Measurements from ENCODE around the gene CNOT8.
"Not testable (repeated sequence)": the region's sequence is repeated elsewhere in the genome, so short reads cannot be mapped to it uniquely, and the experiment has no call there.

CNOT8 gene

DNA sequence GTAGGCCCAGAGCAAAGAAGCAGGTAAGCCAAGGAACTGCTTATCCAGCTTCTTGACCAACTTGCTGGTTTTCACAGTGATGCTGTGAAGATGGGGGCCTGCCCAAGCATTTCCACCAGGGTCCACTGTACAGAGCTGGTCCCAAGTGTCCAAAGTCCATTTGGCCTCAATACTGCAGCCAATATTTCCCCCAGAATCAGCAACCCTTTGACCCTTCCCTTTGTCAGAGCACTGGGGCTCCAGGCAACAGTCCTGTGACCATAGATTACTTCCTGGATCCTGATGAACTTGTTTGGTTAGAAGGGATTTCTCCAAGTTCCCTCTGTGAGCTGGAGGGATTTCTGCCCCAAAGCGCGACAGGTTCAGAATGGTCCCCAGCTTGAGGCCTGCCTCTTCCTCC, 34.4 kb upstream of the CNOT8 start:
- H3K9me3 ChIP-seq (ENCODE audit: control insufficient read depth, insufficient read depth, low read length) = no peaks in the 10 kb centered on the region
- no peaks in the 10 kb centered on the region for H3K4me1 ChIP-seq (ENCODE audit: insufficient read depth, low read length)
- H3K9ac ChIP-seq (ENCODE audit: low read depth, low read length) = no peak overlapping the region
- H3K36me3 ChIP-seq (ENCODE audit: insufficient read depth, low read length) = peaks cover 17% of the 10 kb centered on the region

GRCh38 chr5:154829181-154829588, 29.2 kb upstream of the CNOT8 start:
- H3K9me3 ChIP-seq (ENCODE audit: control insufficient read depth, insufficient read depth, low read length) = no peaks in the 10 kb centered on the region
- H3K4me1 ChIP-seq (ENCODE audit: insufficient read depth, low read length) = no peaks in the 10 kb centered on the region
- peaks cover 20% of the 10 kb centered on the region for H3K36me3 ChIP-seq (ENCODE audit: insufficient read depth, low read length)
- no peak overlapping the region for H3K9ac ChIP-seq (ENCODE audit: low read depth, low read length)

GRCh38 chr5:154829589-154830218, 28.7 kb upstream of the CNOT8 start:
- no peaks in the 10 kb centered on the region; the same call in 1 of the 2 replicates for H3K4me1 ChIP-seq (ENCODE audit: insufficient read depth, low read length)
- H3K9ac ChIP-seq (ENCODE audit: low read depth, low read length) = no peak overlapping the region
- no peaks in the 10 kb centered on the region for H3K9me3 ChIP-seq (ENCODE audit: control insufficient read depth, insufficient read depth, low read length)
- H3K36me3 ChIP-seq (ENCODE audit: insufficient read depth, low read length) = peaks cover 16% of the 10 kb centered on the region

- Histone ChIP-seq H3K9me3 (ENCODE audit: control insufficient read depth, insufficient read depth, low read length) (no peaks in the 10 kb centered on the region), H3K9ac (ENCODE audit: low read depth, low read length) (no peak overlapping the region), H3K36me3 (ENCODE audit: insufficient read depth, low read length) (peaks cover 16% of the 10 kb centered on the region), H3K4me1 (ENCODE audit: insufficient read depth, low read length) (no peaks in the 10 kb centered on the region; the same call in 1 of the 2 replicates)
Observed at GRCh38 chr5:154830219-154830595, 28.2 kb upstream of the CNOT8 start.

DNA sequence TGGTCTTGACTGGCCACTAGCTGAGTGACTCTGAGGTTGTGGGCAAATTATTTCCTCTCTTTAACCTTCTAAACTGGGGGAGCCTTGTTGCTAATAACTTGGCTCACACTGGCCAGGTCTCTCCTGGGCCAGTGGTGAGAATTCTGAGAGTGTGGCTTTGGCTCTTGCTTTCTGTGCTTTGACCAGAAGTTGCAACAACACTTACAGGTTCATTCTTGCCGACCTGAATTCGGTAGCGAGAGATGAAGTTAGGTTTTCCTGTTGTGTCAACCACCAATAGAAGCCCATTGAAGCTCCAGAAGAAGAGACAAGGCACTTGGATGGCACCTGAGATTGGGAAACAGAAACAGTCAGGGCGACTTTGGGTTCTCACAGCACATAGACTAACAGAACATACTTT, 27.8 kb upstream of the CNOT8 start:
- Histone ChIP-seq H3K9ac (ENCODE audit: low read depth, low read length) (no peak overlapping the region), H3K36me3 (ENCODE audit: insufficient read depth, low read length) (peaks cover 16% of the 10 kb centered on the region), H3K9me3 (ENCODE audit: control insufficient read depth, insufficient read depth, low read length) (no peaks in the 10 kb centered on the region), H3K4me1 (ENCODE audit: insufficient read depth, low read length) (no peaks in the 10 kb centered on the region; the same call in 1 of the 2 replicates)

DNA sequence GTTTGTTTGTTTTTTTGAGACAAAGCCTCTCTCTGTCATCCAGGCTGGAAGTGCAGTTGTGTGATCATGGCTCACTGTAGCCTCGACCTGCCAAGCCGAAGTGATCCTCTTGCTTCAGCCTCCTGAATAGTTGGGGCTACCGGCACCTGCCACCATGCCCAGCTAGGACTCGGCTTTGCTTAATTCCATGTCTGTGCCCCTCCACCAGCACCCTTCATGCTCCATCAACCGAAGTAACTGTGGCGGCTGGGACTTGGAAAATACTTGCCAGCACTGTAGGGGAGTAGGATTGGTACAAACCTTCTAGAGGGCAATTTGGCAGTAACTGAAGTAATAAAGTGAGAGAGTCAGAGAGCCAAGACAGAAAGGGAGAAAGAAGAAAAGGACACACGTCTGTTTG, 27.0 kb upstream of the CNOT8 start:
- no peak overlapping the region for H3K9ac ChIP-seq (ENCODE audit: low read depth, low read length)
- H3K4me1 ChIP-seq (ENCODE audit: insufficient read depth, low read length) = no peaks in the 10 kb centered on the region; the same call in 1 of the 2 replicates
- H3K36me3 ChIP-seq (ENCODE audit: insufficient read depth, low read length) = peaks cover 16% of the 10 kb centered on the region; the same call in 1 of the 2 replicates
- no peaks in the 10 kb centered on the region for H3K9me3 ChIP-seq (ENCODE audit: control insufficient read depth, insufficient read depth, low read length)

DNA sequence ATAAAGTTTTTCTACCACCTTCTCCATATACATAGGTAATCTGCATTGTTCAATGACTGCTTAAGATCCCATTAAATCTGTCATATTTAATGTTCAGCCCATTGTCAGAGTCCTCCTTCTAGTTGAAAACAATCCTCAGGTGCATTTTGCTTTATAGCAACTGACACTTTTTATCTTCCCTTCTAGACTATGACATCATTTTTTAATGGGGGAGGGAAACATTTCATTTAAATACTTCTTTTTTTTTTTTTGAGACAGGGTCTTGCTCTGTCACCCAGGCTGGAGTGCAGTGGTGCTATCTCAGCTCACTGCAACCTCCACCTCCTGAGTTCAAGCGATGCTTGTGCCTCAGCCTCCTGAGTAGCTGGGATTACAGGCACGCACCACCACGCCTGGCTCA, 25.6 kb upstream of the CNOT8 start:
- H3K4me1 ChIP-seq (ENCODE audit: insufficient read depth, low read length) = not testable (repeated sequence)
- peaks cover 16% of the 10 kb centered on the region; the same call in 1 of the 2 replicates for H3K36me3 ChIP-seq (ENCODE audit: insufficient read depth, low read length)

DNA sequence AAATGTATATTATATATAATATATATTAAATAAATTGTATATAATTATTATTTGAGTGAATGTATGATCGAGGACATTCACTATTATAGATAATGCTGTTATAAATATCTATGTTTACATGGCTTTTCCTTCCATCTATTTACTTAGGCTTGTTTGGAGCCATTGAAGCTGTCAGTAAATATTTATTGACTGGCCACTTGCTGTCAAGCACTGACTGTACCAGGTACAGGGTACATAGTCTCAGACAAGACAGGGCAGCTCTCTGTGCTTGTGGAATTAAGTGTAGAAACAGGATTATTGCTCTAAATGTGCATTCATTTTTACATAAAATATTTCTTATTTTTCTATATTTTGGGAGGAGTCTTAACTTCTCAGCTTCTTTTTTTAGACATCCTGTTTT, 24.4 kb upstream of the CNOT8 start:
- Histone ChIP-seq H3K9me3 (ENCODE audit: control insufficient read depth, insufficient read depth, low read length) (no peaks in the 10 kb centered on the region), H3K4me1 (ENCODE audit: insufficient read depth, low read length) (no peaks in the 10 kb centered on the region; the same call in 1 of the 2 replicates), H3K36me3 (ENCODE audit: insufficient read depth, low read length) (peaks cover 11% of the 10 kb centered on the region; the same call in 1 of the 2 replicates)

More for the DNA sequence above, 25.6 kb upstream of the CNOT8 start:
- not testable (repeated sequence) for H3K9me3 ChIP-seq (ENCODE audit: control insufficient read depth, insufficient read depth, low read length); H3K9ac ChIP-seq (ENCODE audit: low read depth, low read length)

DNA sequence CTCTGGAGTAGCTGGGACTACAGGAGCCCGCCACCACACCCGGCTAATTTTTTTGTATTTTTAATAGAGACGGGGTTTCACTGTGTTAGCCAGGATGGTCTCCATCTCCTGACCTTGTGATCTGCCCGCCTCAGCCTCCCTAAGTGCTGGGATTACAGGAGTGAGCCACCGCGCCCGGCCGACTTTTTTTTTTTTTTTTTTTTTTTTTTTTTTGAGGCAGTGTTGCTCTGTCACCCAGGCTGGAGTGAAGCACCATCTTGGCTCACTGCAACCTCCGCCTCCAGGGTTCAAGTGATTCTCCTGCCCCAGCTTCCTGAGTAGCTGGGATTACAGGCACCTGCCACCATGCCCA, 22.8 kb upstream of the CNOT8 start:
- not testable (repeated sequence) for H3K36me3 ChIP-seq (ENCODE audit: insufficient read depth, low read length); H3K4me1 ChIP-seq (ENCODE audit: insufficient read depth, low read length); H3K9ac ChIP-seq (ENCODE audit: low read depth, low read length); H3K9me3 ChIP-seq (ENCODE audit: control insufficient read depth, insufficient read depth, low read length)

More for the DNA sequence above, 24.4 kb upstream of the CNOT8 start:
- H3K9ac ChIP-seq (ENCODE audit: low read depth, low read length) = no peak overlapping the region

GRCh38 chr5:154836225-154836624, 22.2 kb upstream of the CNOT8 start:
- Histone ChIP-seq H3K9ac (ENCODE audit: low read depth, low read length) (no peak overlapping the region), H3K9me3 (ENCODE audit: control insufficient read depth, insufficient read depth, low read length) (no peaks in the 10 kb centered on the region), H3K36me3 (ENCODE audit: insufficient read depth, low read length) (peaks cover 4% of the 10 kb centered on the region; the same call in 1 of the 2 replicates), H3K4me1 (ENCODE audit: insufficient read depth, low read length) (no peaks in the 10 kb centered on the region; the same call in 1 of the 2 replicates)

DNA sequence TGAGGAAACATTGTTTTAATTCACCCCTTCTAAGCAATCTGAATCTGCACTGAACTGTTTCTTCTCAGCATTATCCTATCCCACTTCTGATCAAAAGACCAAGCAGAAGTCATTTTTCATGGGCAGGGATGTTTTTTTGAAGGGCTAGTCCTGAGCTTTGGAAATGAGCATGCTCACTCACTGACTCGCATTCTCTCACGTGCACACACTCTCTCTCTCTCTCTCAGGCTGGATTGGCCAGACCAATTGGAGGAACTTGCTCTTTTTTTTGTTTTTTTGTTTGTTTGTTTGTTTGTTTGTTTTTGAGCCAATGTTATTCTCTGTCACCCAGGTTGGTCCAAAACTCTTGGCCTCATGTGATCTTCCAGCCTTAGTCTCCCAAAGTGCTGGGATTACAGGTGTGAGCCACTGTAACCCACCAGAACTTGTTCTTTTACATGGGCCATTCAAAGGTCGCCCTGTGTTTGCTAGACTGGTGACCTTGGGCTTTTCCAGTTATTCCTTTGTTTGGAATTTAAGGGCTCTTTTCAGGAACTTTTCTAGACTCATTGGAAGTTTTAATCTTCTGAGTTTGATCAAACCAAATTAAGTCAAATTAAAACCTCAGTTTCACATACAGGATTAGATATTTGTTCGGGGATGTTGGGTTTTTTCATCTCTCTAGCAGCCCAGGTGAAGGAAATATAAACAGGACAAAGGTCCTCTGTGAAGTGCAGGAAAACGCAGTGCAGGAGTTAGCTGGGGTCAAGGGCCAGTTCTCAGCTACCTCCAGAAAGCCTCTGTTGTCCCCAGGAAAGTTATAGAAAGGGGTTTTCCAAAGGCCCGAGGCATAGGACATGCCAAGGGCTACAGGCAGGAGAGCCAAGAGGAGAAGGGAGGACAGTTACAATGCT, 21.2 kb upstream of the CNOT8 start:
- H3K36me3 ChIP-seq (ENCODE audit: insufficient read depth, low read length) = no peaks in the 10 kb centered on the region
- H3K4me1 ChIP-seq (ENCODE audit: insufficient read depth, low read length) = no peaks in the 10 kb centered on the region; the same call in 1 of the 2 replicates
- no peak overlapping the region for H3K9ac ChIP-seq (ENCODE audit: low read depth, low read length)
- no peaks in the 10 kb centered on the region for H3K9me3 ChIP-seq (ENCODE audit: control insufficient read depth, insufficient read depth, low read length)

- Histone ChIP-seq H3K9ac (ENCODE audit: low read depth, low read length) (no peak overlapping the region), H3K9me3 (ENCODE audit: control insufficient read depth, insufficient read depth, low read length) (no peaks in the 10 kb centered on the region), H3K4me1 (ENCODE audit: insufficient read depth, low read length) (no peaks in the 10 kb centered on the region), H3K36me3 (ENCODE audit: insufficient read depth, low read length) (no peaks in the 10 kb centered on the region; the same call in 1 of the 2 replicates)
Observed at GRCh38 chr5:154840435-154841272, 17.8 kb upstream of the CNOT8 start.

- no peaks in the 10 kb centered on the region for H3K9me3 ChIP-seq (ENCODE audit: control insufficient read depth, insufficient read depth, low read length)
- H3K9ac ChIP-seq (ENCODE audit: low read depth, low read length) = no peak overlapping the region
- no peaks in the 10 kb centered on the region; the same call in 1 of the 2 replicates for H3K36me3 ChIP-seq (ENCODE audit: insufficient read depth, low read length)
- no peaks in the 10 kb centered on the region for H3K4me1 ChIP-seq (ENCODE audit: insufficient read depth, low read length)
Observed at GRCh38 chr5:154841273-154841661, 17.2 kb upstream of the CNOT8 start.

Data from ES-I3 (cell line).